Measurements from ENCODE around the gene MICU2.
A peak's percentile ranks its signal among the peaks of the same experiment; 100 is the strongest.

The MICU2 gene

GRCh38 chr13:21478881-21479808, 124.8 kb downstream of the MICU2 start:
- peak; percentile 19 to 75 for DNase-seq

- peak; percentile 81 for DNase-seq
Measured at GRCh38 chr13:21476893-21477472, 127.0 kb downstream of the MICU2 start.

GRCh38 chr13:21475115-21475514, 128.9 kb downstream of the MICU2 start:
- DNase-seq, result no peak

GRCh38 chr13:21470785-21471184, 133.2 kb downstream of the MICU2 start:
- DNase-seq, result no peak

GRCh38 chr13:21466527-21466926, 137.4 kb downstream of the MICU2 start:
- no peak for DNase-seq

- DNase-seq, result no peak
Measured at GRCh38 chr13:21465710-21466160, 138.2 kb downstream of the MICU2 start.

GRCh38 chr13:21463424-21463823, 140.5 kb downstream of the MICU2 start:
- DNase-seq, result no peak

- DNase-seq, result no peak
Measured at GRCh38 chr13:21461131-21461530, 142.8 kb downstream of the MICU2 start.

GRCh38 chr13:21458813-21459701, 144.9 kb downstream of the MICU2 start, which contains the start of gene ZDHHC20:
ZDHHC20 (minus strand) TSS chr13:21459303; CDS start chr13:21459171, 132 bp downstream.
- DNase-seq, result peak; percentile 89 to 91

- DNase-seq, result peak; percentile 47 to 48
Measured at GRCh38 chr13:21458451-21458812, 145.5 kb downstream of the MICU2 start.

- DNase-seq, result no peak
Measured at GRCh38 chr13:21453387-21454081, 150.4 kb downstream of the MICU2 start.

GRCh38 chr13:21450936-21451335, 153.0 kb downstream of the MICU2 start:
- no peak for DNase-seq

GRCh38 chr13:21446656-21447055, 157.3 kb downstream of the MICU2 start:
- DNase-seq, result no peak

- DNase-seq, result no peak
Measured at GRCh38 chr13:21445759-21446158, 158.2 kb downstream of the MICU2 start.

GRCh38 chr13:21443171-21443570, 160.8 kb downstream of the MICU2 start:
- no peak for DNase-seq
